ENCODE measurements around the gene UNC93B1. TPM values are rescaled to one million over a fixed set of nuclear protein-coding genes. Genes with fewer than 3 reads are reported as not detected.

Gene UNC93B1
- total RNA-seq, 5 donors from 2014 or later (not counting 1 experiment from before 2014, with no cell fraction given): 16.7 to 38.6 (median 27.8) TPM

DNA sequence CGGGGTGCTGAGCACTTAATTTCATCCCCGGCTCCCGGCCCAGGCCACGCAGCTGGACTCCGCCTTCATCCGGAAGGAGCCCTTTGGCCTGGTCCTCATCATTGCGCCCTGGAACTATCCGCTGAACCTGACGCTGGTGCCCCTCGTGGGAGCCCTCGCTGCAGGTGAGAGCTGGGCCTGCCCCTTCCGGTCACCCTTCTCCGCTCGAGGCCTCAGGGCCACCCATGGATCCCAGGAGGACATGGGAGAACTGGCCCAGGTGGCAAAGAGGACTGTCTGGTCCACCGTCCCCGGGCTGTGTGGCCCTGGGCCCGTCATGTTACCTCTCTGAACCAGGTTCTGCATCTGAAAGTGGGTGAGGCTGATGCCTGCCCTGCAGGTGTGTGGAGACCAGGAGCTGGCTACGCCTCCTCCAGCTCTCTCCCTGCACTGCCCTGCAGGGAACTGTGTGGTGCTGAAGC lies 14.9 kb upstream of the UNC93B1 start:
- no peaks in the 10 kb centered on the region for H3K9me3 Mint-ChIP-seq
- H3K27ac ChIP-seq (ENCODE audit: low read length): no peak overlapping the region
- no peak overlapping the region for H3K4me3 ChIP-seq (ENCODE audit: control insufficient read depth in 1 of 2, extremely low read depth in 1 of 2, low read length in 1 of 2)
- no peak overlapping the region for H3K27ac Mint-ChIP-seq
- H3K4me3 Mint-ChIP-seq: no peak overlapping the region
- no peak for DNase-seq
- H3K27me3 Mint-ChIP-seq: no peaks in the 10 kb centered on the region
- no peaks in the 10 kb centered on the region for H3K9me3 ChIP-seq
- CTCF ChIA-PET: no interaction called here
- POLR2A ChIA-PET: no interaction called here
- no peaks in the 10 kb centered on the region for H3K4me1 ChIP-seq (ENCODE audit: control insufficient read depth in 1 of 2, extremely low read depth in 1 of 2, insufficient read depth in 2 of 2, low read length in 2 of 2)
- H3K36me3 Mint-ChIP-seq: no peaks in the 10 kb centered on the region
- H3K27me3 ChIP-seq (replicated peaks in 1 of 2; ENCODE audit: control insufficient read depth in 2 of 2, extremely low read depth in 1 of 2, insufficient read depth in 2 of 2, low read length in 1 of 2): peaks cover 0 to 16% of the 10 kb centered on the region in 2 experiments
- no peaks in the 10 kb centered on the region for H3K4me1 Mint-ChIP-seq
- WGBS (ENCODE audit: insufficient coverage): 91% methylated on average over 15 of the region's 18 CpGs
- no peaks in the 10 kb centered on the region for H3K36me3 ChIP-seq (ENCODE audit: control insufficient read depth in 2 of 2, extremely low read depth in 1 of 2, insufficient read depth in 1 of 2, low read length in 1 of 2)
- no peak for ATAC-seq (replicated peaks in 1 of 4)

DNA sequence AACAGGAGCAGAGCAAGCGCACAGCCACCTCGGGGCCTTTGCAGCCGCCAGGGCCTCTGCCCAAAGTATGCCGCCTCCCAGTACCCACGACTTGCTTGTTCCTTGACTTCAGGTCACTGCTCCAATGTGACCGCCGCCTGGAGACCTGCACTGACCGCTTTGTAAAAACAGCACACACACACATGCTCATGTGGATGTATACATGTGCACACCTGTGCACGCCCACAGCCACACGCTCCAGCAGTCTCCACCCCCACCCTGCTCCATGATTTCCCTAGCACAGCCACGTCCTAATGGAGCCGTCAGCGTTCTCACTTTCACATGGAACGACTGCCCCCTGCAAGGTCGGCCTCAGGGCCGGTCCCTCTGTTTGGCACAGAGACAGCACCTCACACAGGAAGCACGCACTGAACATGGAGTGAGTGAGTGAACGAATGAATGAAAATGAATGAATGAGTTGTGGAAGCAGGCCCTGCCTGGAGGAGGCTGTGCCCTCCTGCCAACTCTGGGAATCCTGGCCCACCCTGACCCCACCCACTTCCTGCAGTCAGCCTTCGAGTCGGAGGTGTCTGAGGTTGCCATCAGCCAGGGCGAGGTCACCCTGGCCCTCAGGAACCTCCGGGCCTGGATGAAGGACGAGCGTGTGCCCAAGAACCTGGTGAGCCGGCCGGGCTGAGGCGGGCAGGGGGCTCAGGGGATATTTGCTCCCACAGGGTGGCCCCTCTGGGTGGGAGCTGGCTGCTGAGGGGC lies 14.3 kb upstream of the UNC93B1 start:
- Mint-ChIP-seq H3K27me3 (no peaks in the 10 kb centered on the region), H3K27ac (no peak overlapping the region), H3K9me3 (no peaks in the 10 kb centered on the region), H3K4me1 (no peaks in the 10 kb centered on the region), H3K4me3 (no peak overlapping the region), H3K36me3 (no peaks in the 10 kb centered on the region)
- POLR2A ChIA-PET: no interaction called here
- H3K4me1 ChIP-seq (ENCODE audit: control insufficient read depth in 1 of 2, extremely low read depth in 1 of 2, insufficient read depth in 2 of 2, low read length in 2 of 2): no peaks in the 10 kb centered on the region
- no peak overlapping the region for H3K4me3 ChIP-seq (ENCODE audit: control insufficient read depth in 1 of 2, extremely low read depth in 1 of 2, low read length in 1 of 2)
- H3K36me3 ChIP-seq (ENCODE audit: control insufficient read depth in 2 of 2, extremely low read depth in 1 of 2, insufficient read depth in 1 of 2, low read length in 1 of 2): no peaks in the 10 kb centered on the region
- ATAC-seq (replicated peaks in 1 of 4) (no peak), DNase-seq (no peak)
- 85% methylated on average over 23 of the region's 27 CpGs for WGBS (ENCODE audit: insufficient coverage)
- H3K27ac ChIP-seq (ENCODE audit: low read length): no peak overlapping the region
- CTCF ChIA-PET: no interaction called here
- no peaks in the 10 kb centered on the region for H3K9me3 ChIP-seq
- H3K27me3 ChIP-seq (replicated peaks in 1 of 2; ENCODE audit: control insufficient read depth in 2 of 2, extremely low read depth in 1 of 2, insufficient read depth in 2 of 2, low read length in 1 of 2): peaks cover 0 to 20% of the 10 kb centered on the region in 2 experiments

DNA sequence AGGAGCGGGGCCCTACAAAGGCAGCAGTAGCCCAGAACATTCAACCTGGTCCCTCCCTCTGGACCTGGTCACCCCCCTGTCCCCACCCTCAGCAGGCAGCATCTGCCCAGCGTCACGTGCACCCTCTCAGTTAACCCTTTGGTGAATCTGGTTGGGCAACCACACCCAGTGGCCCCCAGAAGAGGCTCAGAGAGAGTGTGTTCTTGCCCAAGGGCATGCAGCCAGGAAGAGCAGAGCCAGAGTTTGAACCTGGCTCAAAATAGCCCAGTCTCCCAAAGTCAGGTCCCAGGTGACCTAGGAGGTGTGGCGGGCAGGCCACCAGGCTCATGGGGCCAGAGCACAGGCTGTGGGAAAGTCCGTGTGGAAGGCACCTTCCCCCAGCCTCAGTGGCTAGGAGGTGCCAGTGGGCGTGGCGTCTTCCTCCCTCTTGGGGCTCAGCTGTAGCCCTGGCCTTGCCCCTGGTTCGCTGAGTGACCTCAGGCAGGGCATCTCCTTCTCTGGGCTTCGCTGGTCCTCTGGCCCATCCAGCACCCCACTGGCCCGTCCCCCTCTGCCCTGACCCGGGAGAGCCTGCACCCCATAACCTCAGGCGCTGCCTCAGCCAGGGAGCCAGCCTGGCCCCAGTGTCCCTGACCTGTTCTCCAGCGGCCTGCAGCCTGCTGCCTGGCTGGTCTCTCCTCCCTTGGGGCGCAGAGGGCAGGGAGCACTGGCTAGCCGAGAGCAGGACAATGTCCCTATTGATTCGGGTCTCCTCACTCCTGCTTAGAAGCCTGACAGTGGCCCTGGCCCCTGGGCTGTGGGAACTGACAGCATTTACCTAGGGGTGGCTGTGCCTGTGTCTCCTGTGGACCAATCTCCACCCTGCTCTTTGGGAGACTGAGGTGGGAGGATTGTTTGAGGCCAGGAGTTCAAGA lies 13.3 kb upstream of the UNC93B1 start:
- Mint-ChIP-seq H3K27ac (no peak overlapping the region), H3K4me3 (no peak overlapping the region), H3K36me3 (no peaks in the 10 kb centered on the region), H3K9me3 (no peaks in the 10 kb centered on the region), H3K27me3 (no peaks in the 10 kb centered on the region), H3K4me1 (no peaks in the 10 kb centered on the region)
- no peaks in the 10 kb centered on the region for H3K9me3 ChIP-seq
- ATAC-seq (replicated peaks in 1 of 4) (no peak), DNase-seq (no peak)
- WGBS (ENCODE audit: insufficient coverage): 76% methylated on average over 14 of the region's 16 CpGs
- H3K27me3 ChIP-seq (replicated peaks in 1 of 2; ENCODE audit: control insufficient read depth in 2 of 2, extremely low read depth in 1 of 2, insufficient read depth in 2 of 2, low read length in 1 of 2): peaks cover 0 to 30% of the 10 kb centered on the region in 2 experiments
- no peak overlapping the region for H3K4me3 ChIP-seq (ENCODE audit: control insufficient read depth in 1 of 2, extremely low read depth in 1 of 2, low read length in 1 of 2)
- POLR2A ChIA-PET: no interaction called here
- no peaks in the 10 kb centered on the region for H3K4me1 ChIP-seq (ENCODE audit: control insufficient read depth in 1 of 2, extremely low read depth in 1 of 2, insufficient read depth in 2 of 2, low read length in 2 of 2)
- no peak overlapping the region for H3K27ac ChIP-seq (ENCODE audit: low read length)
- CTCF ChIA-PET: no interaction called here
- no peaks in the 10 kb centered on the region for H3K36me3 ChIP-seq (ENCODE audit: control insufficient read depth in 2 of 2, extremely low read depth in 1 of 2, insufficient read depth in 1 of 2, low read length in 1 of 2)

DNA sequence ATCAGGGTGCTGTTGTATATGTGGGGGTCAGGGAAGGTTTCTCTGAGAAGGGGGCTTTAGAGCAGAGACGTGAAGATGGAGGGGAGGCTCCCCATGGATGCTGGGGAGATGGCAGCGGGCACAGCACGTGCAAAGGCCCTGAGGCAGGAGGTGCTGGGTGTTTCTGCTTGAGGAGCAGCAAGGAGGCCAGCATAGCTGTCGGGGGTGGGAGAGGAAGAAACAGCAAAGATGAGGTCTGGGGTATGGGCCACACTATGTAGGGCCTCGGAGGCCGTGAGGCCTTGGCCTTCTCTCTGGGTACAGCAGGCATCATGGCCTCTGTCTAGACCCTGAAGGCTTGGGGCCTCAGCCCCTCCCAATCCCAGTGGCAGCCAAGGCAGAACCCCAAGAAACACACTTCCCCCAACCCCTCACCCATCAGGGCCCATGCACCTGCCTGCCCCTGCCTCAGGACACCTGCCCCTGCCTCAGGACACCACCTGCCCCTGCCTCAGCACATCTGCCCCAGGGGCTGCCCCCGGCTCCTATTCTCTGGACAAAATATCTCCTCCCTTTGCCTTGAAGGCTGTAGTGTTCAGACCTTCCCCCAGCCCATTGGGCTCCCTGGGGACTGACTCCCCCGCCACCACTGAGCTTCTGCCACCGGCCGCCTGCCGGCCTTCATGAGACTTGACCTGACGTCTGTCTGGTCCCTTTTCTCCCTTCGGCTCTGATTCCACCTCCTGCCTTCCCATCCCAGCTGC lies 12.4 kb upstream of the UNC93B1 start:
- Histone ChIP-seq H3K27ac (ENCODE audit: low read length) (no peak overlapping the region), H3K9me3 (no peaks in the 10 kb centered on the region), H3K27me3 (replicated peaks in 1 of 2; ENCODE audit: control insufficient read depth in 2 of 2, extremely low read depth in 1 of 2, insufficient read depth in 2 of 2, low read length in 1 of 2) (peaks cover 0 to 35% of the 10 kb centered on the region in 2 experiments), H3K36me3 (ENCODE audit: control insufficient read depth in 2 of 2, extremely low read depth in 1 of 2, insufficient read depth in 1 of 2, low read length in 1 of 2) (no peaks in the 10 kb centered on the region), H3K4me3 (ENCODE audit: control insufficient read depth in 1 of 2, extremely low read depth in 1 of 2, low read length in 1 of 2) (no peak overlapping the region), H3K4me1 (ENCODE audit: control insufficient read depth in 1 of 2, extremely low read depth in 1 of 2, insufficient read depth in 2 of 2, low read length in 2 of 2) (no peaks in the 10 kb centered on the region)
- ChIA-PET CTCF (no interaction called here), POLR2A (no interaction called here)
- Mint-ChIP-seq H3K9me3 (no peaks in the 10 kb centered on the region), H3K36me3 (no peaks in the 10 kb centered on the region), H3K27me3 (peaks cover 0 to 3% of the 10 kb centered on the region in 2 donors), H3K4me3 (no peak overlapping the region), H3K4me1 (no peaks in the 10 kb centered on the region), H3K27ac (no peak overlapping the region)
- DNase-seq: no peak
- 83% methylated on average over 12 of the region's 13 CpGs for WGBS (ENCODE audit: insufficient coverage)
- no peak for ATAC-seq (replicated peaks in 1 of 4)

DNA sequence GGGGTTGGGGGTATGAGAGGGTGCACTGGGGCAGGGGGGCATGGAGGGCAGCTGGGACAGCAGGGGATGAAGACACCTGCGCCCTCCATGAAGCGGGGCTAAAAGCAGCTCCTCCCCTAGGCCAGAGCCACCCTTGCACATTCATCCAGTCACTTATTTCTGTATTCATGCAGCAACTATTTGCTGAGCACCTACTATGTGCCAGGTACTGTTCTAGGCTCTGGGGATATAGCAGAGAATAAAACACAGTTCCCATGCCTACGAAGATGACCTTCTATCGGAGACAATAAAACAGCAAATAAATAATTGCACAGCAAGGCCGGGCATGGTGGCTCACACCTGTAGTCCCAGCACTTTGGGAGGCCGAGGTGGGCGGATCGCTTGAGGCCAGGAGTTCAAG lies 11.6 kb upstream of the UNC93B1 start:
- no peaks in the 10 kb centered on the region for H3K36me3 ChIP-seq (ENCODE audit: control insufficient read depth in 2 of 2, extremely low read depth in 1 of 2, insufficient read depth in 1 of 2, low read length in 1 of 2)
- Mint-ChIP-seq H3K4me1 (no peaks in the 10 kb centered on the region), H3K27me3 (peaks cover 0 to 3% of the 10 kb centered on the region in 2 donors), H3K27ac (no peak overlapping the region), H3K9me3 (no peaks in the 10 kb centered on the region), H3K36me3 (no peaks in the 10 kb centered on the region), H3K4me3 (no peak overlapping the region)
- H3K4me1 ChIP-seq (ENCODE audit: control insufficient read depth in 1 of 2, extremely low read depth in 1 of 2, insufficient read depth in 2 of 2, low read length in 2 of 2): no peaks in the 10 kb centered on the region
- ChIA-PET POLR2A (no interaction called here), CTCF (no interaction called here)
- WGBS (ENCODE audit: insufficient coverage): 90% methylated on average over 3 of the region's 8 CpGs
- no peak overlapping the region for H3K4me3 ChIP-seq (ENCODE audit: control insufficient read depth in 1 of 2, extremely low read depth in 1 of 2, low read length in 1 of 2)
- H3K9me3 ChIP-seq: no peaks in the 10 kb centered on the region
- peaks cover 0 to 30% of the 10 kb centered on the region in 2 experiments for H3K27me3 ChIP-seq (replicated peaks in 1 of 2; ENCODE audit: control insufficient read depth in 2 of 2, extremely low read depth in 1 of 2, insufficient read depth in 2 of 2, low read length in 1 of 2)
- ATAC-seq (replicated peaks in 1 of 4) (no peak), DNase-seq (no peak)
- no peak overlapping the region for H3K27ac ChIP-seq (ENCODE audit: low read length)

DNA sequence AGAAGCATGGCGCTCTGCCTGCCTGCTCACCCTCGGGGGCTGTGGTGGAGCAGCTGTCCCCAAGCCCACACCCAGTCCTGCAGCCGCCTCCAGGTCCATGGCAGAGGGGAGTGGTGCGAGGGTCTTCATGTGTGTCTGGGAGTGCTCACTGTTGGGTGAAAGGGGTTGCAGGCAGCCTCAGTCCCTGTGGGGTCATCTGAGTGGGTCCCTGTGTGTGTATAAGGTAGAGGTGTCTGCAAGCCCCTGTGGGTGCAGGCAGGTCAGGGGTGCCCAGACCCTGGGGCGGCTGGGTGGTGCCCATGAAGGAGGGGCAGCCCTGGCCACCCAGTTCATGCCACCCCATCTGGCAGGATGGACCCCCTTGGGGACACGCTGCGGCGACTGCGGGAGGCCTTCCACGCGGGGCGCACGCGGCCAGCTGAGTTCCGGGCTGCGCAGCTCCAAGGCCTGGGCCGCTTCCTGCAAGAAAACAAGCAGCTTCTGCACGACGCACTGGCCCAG lies 11.1 kb upstream of the UNC93B1 start:
- H3K9me3 ChIP-seq: no peaks in the 10 kb centered on the region
- ChIA-PET CTCF (no interaction called here), POLR2A (no interaction called here)
- H3K4me3 Mint-ChIP-seq: no peak overlapping the region
- 82% methylated on average over 18 of the region's 19 CpGs for WGBS (ENCODE audit: insufficient coverage)
- peaks cover 0 to 32% of the 10 kb centered on the region in 2 experiments for H3K27me3 ChIP-seq (replicated peaks in 1 of 2; ENCODE audit: control insufficient read depth in 2 of 2, extremely low read depth in 1 of 2, insufficient read depth in 2 of 2, low read length in 1 of 2)
- no peak overlapping the region for H3K4me3 ChIP-seq (ENCODE audit: control insufficient read depth in 1 of 2, extremely low read depth in 1 of 2, low read length in 1 of 2)
- DNase-seq (no peak), ATAC-seq (replicated peaks in 1 of 4) (no peak)
- no peak overlapping the region for H3K27ac ChIP-seq (ENCODE audit: low read length)
- H3K4me1 ChIP-seq (ENCODE audit: control insufficient read depth in 1 of 2, extremely low read depth in 1 of 2, insufficient read depth in 2 of 2, low read length in 2 of 2): peaks cover 0 to 3% of the 10 kb centered on the region in 2 experiments
- H3K4me1 Mint-ChIP-seq: peaks cover 0 to 1% (median 0%) of the 10 kb centered on the region in 3 donors
- no peaks in the 10 kb centered on the region for H3K9me3 Mint-ChIP-seq
- no peaks in the 10 kb centered on the region for H3K36me3 Mint-ChIP-seq
- no peak overlapping the region for H3K27ac Mint-ChIP-seq
- peaks cover 0 to 3% of the 10 kb centered on the region in 2 donors for H3K27me3 Mint-ChIP-seq
- H3K36me3 ChIP-seq (ENCODE audit: control insufficient read depth in 2 of 2, extremely low read depth in 1 of 2, insufficient read depth in 1 of 2, low read length in 1 of 2): no peaks in the 10 kb centered on the region
